OCI-LY7 (cell line): ENCODE data around the gene TMEM135.

Source experiments
- EZH2phosphoT487 ChIP-seq: fragments of 200-600 bp; sonication (generic); IDR thresholded peaks from 2 replicates; pipeline ENCODE4 v1.6.1; 2018; ENCODE audit warnings: low read depth, borderline replicate concordance, mild to moderate bottlenecking, mixed run types, antibody characterized with exemption, low read length, moderate library complexity, mixed read lengths
- TF ChIP-seq, protein P1 (sequence below): fragments of 200-600 bp; sonication (generic); conservative IDR thresholded peaks from 2 replicates; pipeline ENCODE4 v1.5.1; 2014; ENCODE audit warnings: mild to moderate bottlenecking, antibody characterized with exemption, low read length, moderate library complexity, mixed read lengths

DNA sequence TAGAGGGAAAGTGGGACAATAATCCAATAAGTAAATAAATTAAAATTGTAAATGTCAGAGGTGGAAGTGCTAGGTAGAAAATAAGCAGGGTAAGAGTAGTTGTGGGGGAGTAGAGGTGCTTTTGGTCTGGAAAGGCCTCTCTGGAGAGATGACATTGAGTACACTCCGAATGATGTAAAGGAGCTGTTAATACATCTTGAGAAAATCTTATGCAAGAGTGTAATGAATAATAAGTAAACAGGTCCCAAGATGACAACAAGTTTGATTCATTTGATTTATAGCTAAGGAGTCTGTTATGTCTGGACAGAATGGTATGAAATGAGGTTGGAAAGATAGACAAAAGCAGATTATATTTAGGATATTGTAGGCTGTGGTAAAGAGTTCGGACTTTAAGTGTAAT, 87.5 kb downstream of the TMEM135 start:
- TF ChIP-seq, protein P1, sequence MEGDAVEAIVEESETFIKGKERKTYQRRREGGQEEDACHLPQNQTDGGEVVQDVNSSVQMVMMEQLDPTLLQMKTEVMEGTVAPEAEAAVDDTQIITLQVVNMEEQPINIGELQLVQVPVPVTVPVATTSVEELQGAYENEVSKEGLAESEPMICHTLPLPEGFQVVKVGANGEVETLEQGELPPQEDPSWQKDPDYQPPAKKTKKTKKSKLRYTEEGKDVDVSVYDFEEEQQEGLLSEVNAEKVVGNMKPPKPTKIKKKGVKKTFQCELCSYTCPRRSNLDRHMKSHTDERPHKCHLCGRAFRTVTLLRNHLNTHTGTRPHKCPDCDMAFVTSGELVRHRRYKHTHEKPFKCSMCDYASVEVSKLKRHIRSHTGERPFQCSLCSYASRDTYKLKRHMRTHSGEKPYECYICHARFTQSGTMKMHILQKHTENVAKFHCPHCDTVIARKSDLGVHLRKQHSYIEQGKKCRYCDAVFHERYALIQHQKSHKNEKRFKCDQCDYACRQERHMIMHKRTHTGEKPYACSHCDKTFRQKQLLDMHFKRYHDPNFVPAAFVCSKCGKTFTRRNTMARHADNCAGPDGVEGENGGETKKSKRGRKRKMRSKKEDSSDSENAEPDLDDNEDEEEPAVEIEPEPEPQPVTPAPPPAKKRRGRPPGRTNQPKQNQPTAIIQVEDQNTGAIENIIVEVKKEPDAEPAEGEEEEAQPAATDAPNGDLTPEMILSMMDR: no peak
- no peak for TF ChIP-seq EZH2phosphoT487
